Gastroesophageal sphincter (tissue), 3 donors: Measurements from ENCODE around the gene MEIKIN.

Experiments used
- EP300 ChIP-seq: sonication (generic); formaldehyde crosslinking; IDR thresholded peaks from one replicate; pipeline ENCODE4 v1.6.1; 2017; ENCODE audit warnings: antibody characterized with exemption, mild to moderate bottlenecking
- POLR2A ChIP-seq, 2 donors: fragments of 450-650 bp; IDR thresholded peaks; one replicate each; pipeline ENCODE4 v1.6.1; 2017; ENCODE audit warnings: antibody characterized with exemption in 2 of 2, mild to moderate bottlenecking in 2 of 2, moderate library complexity in 1 of 2
- TF ChIP-seq, protein P1 (sequence below), 4 experiments: fragments of 200-600 bp in 2 of 4; fragments of 450-650 bp in 2 of 4; sonication (generic) in 1 of 4; IDR thresholded peaks; one replicate each; pipeline ENCODE4 v1.5.1; 2017 to 2019; ENCODE audit warnings: antibody characterized with exemption in 4 of 4, mild to moderate bottlenecking in 2 of 4, moderate library complexity in 2 of 4

DNA sequence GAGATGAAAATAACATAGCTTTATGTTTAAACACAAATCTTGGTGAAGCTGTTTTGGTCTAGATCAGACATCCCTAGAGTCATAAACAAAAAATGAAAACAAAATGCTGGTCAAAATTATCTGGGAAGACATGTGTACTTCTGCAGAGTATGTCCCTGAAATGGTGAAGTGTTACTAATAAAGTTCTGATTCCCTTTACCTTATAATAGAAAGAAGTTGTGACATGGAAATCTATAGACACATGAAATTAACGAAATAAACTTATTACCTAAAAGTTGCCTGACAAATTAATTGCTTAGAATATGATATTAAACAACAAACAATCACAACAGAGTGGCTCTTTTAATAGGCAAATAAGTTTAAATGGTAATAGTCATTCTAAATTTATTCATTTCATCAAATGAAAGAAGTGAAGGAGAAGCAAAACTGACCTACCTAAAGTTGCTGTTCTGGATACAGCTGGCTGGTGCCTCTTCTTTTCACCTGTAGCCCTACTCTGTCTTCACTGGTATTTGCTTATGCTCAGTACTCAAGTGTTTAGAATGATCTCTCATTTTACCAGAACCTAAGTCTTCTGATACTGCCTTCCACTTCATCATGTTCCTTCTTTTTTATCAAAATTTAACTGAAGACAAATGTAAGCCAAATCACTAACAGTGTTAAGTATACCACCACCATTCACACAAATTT, 187.5 kb downstream of the MEIKIN start:
- no peak for TF ChIP-seq EP300
- TF ChIP-seq, protein P1, sequence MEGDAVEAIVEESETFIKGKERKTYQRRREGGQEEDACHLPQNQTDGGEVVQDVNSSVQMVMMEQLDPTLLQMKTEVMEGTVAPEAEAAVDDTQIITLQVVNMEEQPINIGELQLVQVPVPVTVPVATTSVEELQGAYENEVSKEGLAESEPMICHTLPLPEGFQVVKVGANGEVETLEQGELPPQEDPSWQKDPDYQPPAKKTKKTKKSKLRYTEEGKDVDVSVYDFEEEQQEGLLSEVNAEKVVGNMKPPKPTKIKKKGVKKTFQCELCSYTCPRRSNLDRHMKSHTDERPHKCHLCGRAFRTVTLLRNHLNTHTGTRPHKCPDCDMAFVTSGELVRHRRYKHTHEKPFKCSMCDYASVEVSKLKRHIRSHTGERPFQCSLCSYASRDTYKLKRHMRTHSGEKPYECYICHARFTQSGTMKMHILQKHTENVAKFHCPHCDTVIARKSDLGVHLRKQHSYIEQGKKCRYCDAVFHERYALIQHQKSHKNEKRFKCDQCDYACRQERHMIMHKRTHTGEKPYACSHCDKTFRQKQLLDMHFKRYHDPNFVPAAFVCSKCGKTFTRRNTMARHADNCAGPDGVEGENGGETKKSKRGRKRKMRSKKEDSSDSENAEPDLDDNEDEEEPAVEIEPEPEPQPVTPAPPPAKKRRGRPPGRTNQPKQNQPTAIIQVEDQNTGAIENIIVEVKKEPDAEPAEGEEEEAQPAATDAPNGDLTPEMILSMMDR (IDR thresholded peaks at IDR 0.05), result no peak
- TF ChIP-seq POLR2A (IDR thresholded peaks at IDR 0.05), result no peak
